ENCODE measurements around the gene VCL. TPM values are rescaled to one million over a fixed set of nuclear protein-coding genes. Genes with fewer than 3 reads are reported as not detected.

VCL gene
- total and polyA plus RNA-seq, 4 donors: 4.3 to 37.8 (median 17.3) TPM

DNA sequence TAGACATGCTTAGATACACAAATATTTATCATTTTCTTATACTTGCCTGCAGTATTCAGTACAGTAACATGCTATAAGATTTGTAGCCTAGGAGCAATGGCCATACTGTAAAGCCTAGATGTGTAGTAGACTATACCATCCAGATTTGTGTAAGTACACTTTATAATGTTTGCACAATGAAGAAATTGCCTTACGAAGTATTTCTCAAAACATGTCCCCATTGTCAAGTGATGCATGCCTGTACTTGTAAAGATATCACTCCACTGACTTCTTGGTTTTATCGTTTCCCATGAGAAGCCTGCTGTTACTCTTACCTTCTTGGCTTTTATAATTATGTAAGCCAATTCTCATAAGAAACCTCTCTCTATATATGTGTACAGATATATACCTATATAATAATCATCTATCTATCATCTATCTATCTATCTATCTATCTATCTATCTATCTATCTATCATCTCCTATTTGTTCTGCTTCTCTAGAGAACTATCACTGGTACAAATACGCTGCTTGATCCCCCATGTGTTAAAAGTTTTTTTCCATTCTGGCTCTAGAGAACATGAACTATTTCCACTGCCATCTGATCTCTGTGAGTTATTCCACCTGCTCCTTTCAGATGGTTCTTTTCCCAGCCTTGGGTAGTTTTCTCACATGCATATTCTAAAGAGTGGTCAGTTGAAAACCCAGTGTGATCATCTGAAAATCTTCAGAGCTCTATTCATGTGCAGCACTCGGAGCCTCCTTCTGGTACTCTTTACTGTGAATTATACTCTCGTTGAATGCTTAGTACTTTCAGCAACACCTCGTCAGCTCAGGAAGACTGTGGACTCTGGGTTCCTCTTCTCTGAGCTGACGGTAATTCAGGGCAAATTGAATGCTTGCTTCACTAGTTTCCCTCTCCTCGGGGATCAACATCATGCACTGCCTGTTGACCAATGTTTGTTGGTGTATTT, 14.5 kb upstream of the VCL start:
- Histone ChIP-seq H3K4me1 (ENCODE audit: control insufficient read depth in 4 of 4, insufficient read depth in 4 of 4, low read length in 3 of 4) (no peaks in the 10 kb centered on the region), H3K27me3 (ENCODE audit: control insufficient read depth in 4 of 4, insufficient read depth in 4 of 4, low read length in 3 of 4) (no peaks in the 10 kb centered on the region), H3K36me3 (ENCODE audit: control insufficient read depth in 4 of 4, insufficient read depth in 3 of 4, low read depth in 1 of 4, low read length in 3 of 4) (no peaks in the 10 kb centered on the region), H3K9ac (ENCODE audit: low read depth in 1 of 2, low read length in 2 of 2) (no peak overlapping the region), H3K9me3 (ENCODE audit: control insufficient read depth in 4 of 4, low read length in 3 of 4) (no peaks in the 10 kb centered on the region), H3K4me3 (ENCODE audit: low read depth in 1 of 3, low read length in 3 of 3) (no peak overlapping the region), H3K27ac (ENCODE audit: low read depth in 1 of 2, low read length in 2 of 2) (no peak overlapping the region)
- 61% methylated on average over 8 of the region's 8 CpGs for WGBS
- no peak for TF ChIP-seq EGR1 (IDR thresholded peaks at IDR 0.05; ENCODE audit: low read depth in 2 of 2)
- no peak for TF ChIP-seq HNF4A (conservative IDR thresholded peaks at IDR 0.05)
- TF ChIP-seq GABPA (IDR thresholded peaks at IDR 0.05 in 1 of 2, conservative IDR thresholded peaks at IDR 0.05 in 1 of 2): no peak
- TF ChIP-seq, protein P1, sequence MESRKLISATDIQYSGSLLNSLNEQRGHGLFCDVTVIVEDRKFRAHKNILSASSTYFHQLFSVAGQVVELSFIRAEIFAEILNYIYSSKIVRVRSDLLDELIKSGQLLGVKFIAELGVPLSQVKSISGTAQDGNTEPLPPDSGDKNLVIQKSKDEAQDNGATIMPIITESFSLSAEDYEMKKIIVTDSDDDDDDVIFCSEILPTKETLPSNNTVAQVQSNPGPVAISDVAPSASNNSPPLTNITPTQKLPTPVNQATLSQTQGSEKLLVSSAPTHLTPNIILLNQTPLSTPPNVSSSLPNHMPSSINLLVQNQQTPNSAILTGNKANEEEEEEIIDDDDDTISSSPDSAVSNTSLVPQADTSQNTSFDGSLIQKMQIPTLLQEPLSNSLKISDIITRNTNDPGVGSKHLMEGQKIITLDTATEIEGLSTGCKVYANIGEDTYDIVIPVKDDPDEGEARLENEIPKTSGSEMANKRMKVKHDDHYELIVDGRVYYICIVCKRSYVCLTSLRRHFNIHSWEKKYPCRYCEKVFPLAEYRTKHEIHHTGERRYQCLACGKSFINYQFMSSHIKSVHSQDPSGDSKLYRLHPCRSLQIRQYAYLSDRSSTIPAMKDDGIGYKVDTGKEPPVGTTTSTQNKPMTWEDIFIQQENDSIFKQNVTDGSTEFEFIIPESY (IDR thresholded peaks at IDR 0.05): no peak
- TF ChIP-seq RAD21 (IDR thresholded peaks at IDR 0.05): no peak
- TF ChIP-seq, protein P2, sequence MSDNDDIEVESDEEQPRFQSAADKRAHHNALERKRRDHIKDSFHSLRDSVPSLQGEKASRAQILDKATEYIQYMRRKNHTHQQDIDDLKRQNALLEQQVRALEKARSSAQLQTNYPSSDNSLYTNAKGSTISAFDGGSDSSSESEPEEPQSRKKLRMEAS (IDR thresholded peaks at IDR 0.05): no peak
- TF ChIP-seq, protein P3, sequence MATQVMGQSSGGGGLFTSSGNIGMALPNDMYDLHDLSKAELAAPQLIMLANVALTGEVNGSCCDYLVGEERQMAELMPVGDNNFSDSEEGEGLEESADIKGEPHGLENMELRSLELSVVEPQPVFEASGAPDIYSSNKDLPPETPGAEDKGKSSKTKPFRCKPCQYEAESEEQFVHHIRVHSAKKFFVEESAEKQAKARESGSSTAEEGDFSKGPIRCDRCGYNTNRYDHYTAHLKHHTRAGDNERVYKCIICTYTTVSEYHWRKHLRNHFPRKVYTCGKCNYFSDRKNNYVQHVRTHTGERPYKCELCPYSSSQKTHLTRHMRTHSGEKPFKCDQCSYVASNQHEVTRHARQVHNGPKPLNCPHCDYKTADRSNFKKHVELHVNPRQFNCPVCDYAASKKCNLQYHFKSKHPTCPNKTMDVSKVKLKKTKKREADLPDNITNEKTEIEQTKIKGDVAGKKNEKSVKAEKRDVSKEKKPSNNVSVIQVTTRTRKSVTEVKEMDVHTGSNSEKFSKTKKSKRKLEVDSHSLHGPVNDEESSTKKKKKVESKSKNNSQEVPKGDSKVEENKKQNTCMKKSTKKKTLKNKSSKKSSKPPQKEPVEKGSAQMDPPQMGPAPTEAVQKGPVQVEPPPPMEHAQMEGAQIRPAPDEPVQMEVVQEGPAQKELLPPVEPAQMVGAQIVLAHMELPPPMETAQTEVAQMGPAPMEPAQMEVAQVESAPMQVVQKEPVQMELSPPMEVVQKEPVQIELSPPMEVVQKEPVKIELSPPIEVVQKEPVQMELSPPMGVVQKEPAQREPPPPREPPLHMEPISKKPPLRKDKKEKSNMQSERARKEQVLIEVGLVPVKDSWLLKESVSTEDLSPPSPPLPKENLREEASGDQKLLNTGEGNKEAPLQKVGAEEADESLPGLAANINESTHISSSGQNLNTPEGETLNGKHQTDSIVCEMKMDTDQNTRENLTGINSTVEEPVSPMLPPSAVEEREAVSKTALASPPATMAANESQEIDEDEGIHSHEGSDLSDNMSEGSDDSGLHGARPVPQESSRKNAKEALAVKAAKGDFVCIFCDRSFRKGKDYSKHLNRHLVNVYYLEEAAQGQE (IDR thresholded peaks at IDR 0.05): no peak
- TF ChIP-seq SP1 (IDR thresholded peaks at IDR 0.05): no peak
- TF ChIP-seq TAF1 (conservative IDR thresholded peaks at IDR 0.05): no peak
- TF ChIP-seq, protein P4, sequence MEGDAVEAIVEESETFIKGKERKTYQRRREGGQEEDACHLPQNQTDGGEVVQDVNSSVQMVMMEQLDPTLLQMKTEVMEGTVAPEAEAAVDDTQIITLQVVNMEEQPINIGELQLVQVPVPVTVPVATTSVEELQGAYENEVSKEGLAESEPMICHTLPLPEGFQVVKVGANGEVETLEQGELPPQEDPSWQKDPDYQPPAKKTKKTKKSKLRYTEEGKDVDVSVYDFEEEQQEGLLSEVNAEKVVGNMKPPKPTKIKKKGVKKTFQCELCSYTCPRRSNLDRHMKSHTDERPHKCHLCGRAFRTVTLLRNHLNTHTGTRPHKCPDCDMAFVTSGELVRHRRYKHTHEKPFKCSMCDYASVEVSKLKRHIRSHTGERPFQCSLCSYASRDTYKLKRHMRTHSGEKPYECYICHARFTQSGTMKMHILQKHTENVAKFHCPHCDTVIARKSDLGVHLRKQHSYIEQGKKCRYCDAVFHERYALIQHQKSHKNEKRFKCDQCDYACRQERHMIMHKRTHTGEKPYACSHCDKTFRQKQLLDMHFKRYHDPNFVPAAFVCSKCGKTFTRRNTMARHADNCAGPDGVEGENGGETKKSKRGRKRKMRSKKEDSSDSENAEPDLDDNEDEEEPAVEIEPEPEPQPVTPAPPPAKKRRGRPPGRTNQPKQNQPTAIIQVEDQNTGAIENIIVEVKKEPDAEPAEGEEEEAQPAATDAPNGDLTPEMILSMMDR (IDR thresholded peaks at IDR 0.05; ENCODE audit: low read depth, low read length, missing input control): no peak
- TF ChIP-seq HNF4G (IDR thresholded peaks at IDR 0.05): no peak
- no peak for DNase-seq (ENCODE audit: low spot score)

DNA sequence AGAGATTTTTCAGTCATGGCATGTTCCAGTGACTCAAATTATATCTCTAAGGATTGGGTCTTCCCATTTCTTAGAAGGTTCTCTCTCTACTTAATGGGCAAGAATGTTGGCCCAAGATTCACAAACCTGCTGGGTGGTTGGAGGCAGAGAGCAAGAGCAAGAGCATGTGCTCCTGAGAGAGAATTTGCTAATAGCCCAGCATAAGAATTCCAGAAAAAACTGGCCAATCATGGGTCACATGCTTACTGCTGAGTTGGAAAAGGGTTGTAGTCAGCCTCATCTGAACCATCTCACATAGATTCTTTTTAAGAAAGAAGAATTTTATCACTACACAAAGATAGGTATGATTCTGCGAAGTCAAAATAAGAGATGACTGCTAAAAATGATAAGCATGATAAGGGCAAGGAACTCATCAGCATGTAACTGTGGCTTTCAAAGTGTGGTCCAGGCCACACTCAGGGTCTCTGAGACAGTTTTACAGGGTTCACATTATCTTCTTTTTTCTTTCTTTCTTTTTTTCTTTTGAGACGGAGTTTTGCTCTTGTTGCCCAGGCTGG, 8.2 kb upstream of the VCL start:
- no peaks in the 10 kb centered on the region for H3K36me3 ChIP-seq (ENCODE audit: control insufficient read depth in 4 of 4, insufficient read depth in 3 of 4, low read depth in 1 of 4, low read length in 3 of 4)
- H3K4me3 ChIP-seq (ENCODE audit: low read depth in 1 of 3, low read length in 3 of 3): no peak overlapping the region
- H3K4me1 ChIP-seq (ENCODE audit: control insufficient read depth in 4 of 4, insufficient read depth in 4 of 4, low read length in 3 of 4): no peaks in the 10 kb centered on the region
- H3K9ac ChIP-seq (ENCODE audit: low read depth in 1 of 2, low read length in 2 of 2): no peak overlapping the region
- no peaks in the 10 kb centered on the region for H3K27me3 ChIP-seq (ENCODE audit: control insufficient read depth in 4 of 4, insufficient read depth in 4 of 4, low read length in 3 of 4)
- 96% methylated on average over 2 of the region's 2 CpGs for WGBS
- no peak for DNase-seq (ENCODE audit: low spot score)
- H3K9me3 ChIP-seq (ENCODE audit: control insufficient read depth in 4 of 4, low read length in 3 of 4): no peaks in the 10 kb centered on the region
- no peak overlapping the region for H3K27ac ChIP-seq (ENCODE audit: low read depth in 1 of 2, low read length in 2 of 2)
- TF ChIP-seq, protein P5, sequence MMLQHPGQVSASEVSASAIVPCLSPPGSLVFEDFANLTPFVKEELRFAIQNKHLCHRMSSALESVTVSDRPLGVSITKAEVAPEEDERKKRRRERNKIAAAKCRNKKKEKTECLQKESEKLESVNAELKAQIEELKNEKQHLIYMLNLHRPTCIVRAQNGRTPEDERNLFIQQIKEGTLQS (IDR thresholded peaks at IDR 0.05): no peak
- TF ChIP-seq RAD21 (IDR thresholded peaks at IDR 0.05): no peak
- TF ChIP-seq, protein P1 (IDR thresholded peaks at IDR 0.05): no peak
- TF ChIP-seq EGR1 (IDR thresholded peaks at IDR 0.05; ENCODE audit: low read depth in 2 of 2): no peak
- TF ChIP-seq, protein P4 (IDR thresholded peaks at IDR 0.05; ENCODE audit: low read depth, low read length, missing input control): no peak
- no peak for TF ChIP-seq JUND (IDR thresholded peaks at IDR 0.05)
- no peak for TF ChIP-seq FOXA2 (IDR thresholded peaks at IDR 0.05)
